ENCODE measurements around the gene VSX2.
A peak's percentile ranks its signal among the peaks of the same experiment; 100 is the strongest.

VSX2 gene

DNA sequence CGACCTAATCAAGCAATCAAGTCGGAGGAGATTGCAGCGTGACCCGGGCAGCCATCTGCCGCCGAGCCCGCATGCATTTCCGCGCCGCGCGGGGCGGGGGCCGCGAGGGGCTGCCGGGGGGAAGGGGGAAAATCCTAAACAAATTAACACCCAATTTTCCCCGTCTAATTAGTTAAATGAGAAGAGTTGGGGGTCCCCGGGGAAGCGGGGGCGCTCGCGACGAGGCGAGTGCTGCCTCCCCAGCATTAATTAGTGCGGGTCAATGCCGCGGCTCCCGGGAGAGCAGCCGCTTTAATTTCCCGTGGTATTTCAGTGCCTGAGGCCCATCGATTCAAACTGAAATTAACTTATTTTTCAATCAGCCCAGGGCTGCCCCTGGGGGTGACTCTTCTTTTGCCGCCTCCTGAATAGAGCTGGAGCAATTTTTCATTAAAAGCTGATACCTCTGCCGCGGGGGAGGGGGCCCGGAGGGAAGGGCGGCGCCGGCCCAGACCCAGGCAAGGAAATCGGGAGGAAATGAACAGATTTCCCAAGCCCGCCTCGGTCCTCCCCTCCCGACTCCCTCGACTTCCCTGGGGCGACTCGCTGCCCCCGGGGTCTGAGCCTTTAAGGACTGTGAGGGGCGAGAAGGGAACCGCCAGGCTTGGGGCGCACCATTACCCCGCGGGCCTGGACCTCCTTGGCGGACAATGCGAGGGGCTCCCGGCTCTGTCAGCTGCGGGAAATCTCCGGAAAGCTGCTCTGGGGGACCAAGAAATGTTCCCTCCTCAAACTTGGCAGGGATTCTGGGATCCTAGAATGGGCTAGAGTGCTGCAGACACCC, 18.9 kb downstream of the VSX2 start:
- TF ChIP-seq, protein P1, sequence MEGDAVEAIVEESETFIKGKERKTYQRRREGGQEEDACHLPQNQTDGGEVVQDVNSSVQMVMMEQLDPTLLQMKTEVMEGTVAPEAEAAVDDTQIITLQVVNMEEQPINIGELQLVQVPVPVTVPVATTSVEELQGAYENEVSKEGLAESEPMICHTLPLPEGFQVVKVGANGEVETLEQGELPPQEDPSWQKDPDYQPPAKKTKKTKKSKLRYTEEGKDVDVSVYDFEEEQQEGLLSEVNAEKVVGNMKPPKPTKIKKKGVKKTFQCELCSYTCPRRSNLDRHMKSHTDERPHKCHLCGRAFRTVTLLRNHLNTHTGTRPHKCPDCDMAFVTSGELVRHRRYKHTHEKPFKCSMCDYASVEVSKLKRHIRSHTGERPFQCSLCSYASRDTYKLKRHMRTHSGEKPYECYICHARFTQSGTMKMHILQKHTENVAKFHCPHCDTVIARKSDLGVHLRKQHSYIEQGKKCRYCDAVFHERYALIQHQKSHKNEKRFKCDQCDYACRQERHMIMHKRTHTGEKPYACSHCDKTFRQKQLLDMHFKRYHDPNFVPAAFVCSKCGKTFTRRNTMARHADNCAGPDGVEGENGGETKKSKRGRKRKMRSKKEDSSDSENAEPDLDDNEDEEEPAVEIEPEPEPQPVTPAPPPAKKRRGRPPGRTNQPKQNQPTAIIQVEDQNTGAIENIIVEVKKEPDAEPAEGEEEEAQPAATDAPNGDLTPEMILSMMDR (IDR thresholded peaks at IDR 0.05; ENCODE audit: insufficient read depth, low read depth, low read length, missing control alignments) = no peak
- peak overlapping the region; percentile 51 for H3K4me3 ChIP-seq (ENCODE audit: low read depth, low read length)
- DNase-seq (ENCODE audit: low read depth) = no peak

DNA sequence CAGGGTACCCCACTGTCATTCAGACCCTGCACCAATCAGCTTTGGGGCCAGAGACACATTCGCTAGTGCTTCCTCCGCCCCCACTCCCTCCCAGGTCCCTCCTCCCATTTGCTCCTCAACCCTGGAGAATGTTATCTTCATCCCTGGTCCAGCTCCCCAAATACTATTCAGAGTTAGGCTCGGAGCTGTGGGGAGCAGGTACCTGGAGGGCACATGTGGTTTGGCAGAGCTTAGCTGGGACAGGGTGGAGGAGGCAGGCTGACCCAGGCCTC, 19.5 kb downstream of the VSX2 start:
- H3K4me3 ChIP-seq (ENCODE audit: low read depth, low read length) = no peak overlapping the region
- DNase-seq (ENCODE audit: low read depth) = no peak
- TF ChIP-seq, protein P1 (IDR thresholded peaks at IDR 0.05; ENCODE audit: insufficient read depth, low read depth, low read length, missing control alignments) = no peak

DNA sequence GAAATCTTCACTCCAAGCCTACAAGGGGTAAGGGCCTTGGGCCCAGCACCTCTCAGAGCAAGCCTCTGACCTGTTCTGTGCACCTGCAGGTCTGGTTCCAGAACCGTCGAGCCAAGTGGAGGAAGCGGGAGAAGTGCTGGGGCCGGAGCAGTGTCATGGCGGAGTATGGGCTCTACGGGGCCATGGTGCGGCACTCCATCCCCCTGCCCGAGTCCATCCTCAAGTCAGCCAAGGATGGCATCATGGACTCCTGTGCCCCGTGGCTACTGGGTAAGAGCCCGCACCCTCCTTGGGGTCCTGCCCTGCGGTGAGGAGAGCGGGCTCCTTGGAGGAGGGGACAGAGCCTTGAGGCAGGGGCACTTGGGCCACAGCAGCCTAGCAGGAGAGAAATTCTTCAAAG, 20.3 kb downstream of the VSX2 start:
- DNase-seq (ENCODE audit: low read depth) = no peak
- H3K4me3 ChIP-seq (ENCODE audit: low read depth, low read length) = no peak overlapping the region
- TF ChIP-seq, protein P1 (IDR thresholded peaks at IDR 0.05; ENCODE audit: insufficient read depth, low read depth, low read length, missing control alignments) = no peak

DNA sequence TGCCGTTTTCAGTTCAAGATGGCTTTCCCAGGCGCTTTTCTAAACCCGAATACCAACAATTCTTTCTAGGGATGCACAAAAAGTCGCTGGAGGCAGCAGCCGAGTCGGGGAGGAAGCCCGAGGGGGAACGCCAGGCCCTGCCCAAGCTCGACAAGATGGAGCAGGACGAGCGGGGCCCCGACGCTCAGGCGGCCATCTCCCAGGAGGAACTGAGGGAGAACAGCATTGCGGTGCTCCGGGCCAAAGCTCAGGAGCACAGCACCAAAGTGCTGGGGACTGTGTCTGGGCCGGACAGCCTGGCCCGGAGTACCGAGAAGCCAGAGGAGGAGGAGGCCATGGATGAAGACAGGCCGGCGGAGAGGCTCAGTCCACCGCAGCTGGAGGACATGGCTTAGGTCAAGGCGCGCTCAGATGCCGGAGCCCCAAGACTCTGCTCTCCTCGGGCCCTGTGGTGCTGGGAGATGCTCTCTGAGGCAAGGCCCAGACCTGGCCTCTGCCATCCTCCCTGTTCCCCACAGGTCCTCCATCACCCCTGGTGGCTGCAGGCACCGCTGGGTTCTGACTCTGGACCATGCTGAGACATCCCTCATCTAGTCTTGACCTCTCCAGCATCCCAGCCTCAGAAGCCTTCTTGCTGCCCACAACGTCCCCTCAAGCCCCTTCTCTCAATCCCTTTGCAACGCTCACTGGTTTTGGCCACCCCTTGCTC, 21.4 kb downstream of the VSX2 start:
- H3K4me3 ChIP-seq (ENCODE audit: low read depth, low read length) = no peak overlapping the region
- TF ChIP-seq, protein P1 (IDR thresholded peaks at IDR 0.05; ENCODE audit: insufficient read depth, low read depth, low read length, missing control alignments) = no peak
- DNase-seq (ENCODE audit: low read depth) = no peak

DNA sequence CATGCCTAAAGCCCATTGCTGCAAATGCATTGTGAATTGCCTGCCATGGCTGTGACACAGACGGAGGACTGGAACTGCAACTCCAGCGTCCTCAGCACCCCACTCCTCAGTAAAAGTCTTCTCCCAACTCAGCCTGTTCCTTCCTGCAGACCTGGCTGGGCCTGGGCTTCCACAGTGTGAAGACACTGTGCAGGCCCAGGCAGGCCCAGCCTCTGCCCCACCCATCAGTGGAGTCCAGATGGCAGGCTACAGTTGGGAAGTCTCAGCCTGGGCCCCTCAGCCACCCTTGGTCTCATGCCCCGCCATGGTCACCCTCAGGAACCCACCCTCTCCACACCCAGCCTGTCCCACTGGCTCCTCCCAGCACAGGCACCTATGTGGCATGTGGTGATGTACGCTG, 22.0 kb downstream of the VSX2 start:
- TF ChIP-seq, protein P1 (IDR thresholded peaks at IDR 0.05; ENCODE audit: insufficient read depth, low read depth, low read length, missing control alignments) = no peak
- DNase-seq (ENCODE audit: low read depth) = no peak
- no peak overlapping the region for H3K4me3 ChIP-seq (ENCODE audit: low read depth, low read length)

DNA sequence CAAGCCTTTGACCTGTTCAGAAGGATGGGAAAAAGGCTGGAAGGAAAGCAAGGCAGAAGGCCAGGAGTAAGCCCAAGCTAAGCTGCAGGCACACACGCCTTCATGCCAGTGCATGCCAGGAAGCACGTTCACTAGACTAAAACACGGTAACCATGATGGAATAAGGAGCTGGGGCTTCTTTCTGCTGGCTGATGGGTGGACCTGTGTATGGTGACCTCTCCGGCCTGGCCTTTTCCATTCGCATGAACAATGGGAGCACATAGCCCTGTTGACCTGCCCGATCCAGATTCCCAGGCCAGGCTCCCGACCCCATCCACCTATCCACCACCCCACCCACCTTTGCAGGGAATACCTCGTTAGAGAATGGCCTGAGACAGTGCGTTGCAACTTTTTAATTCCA, 22.8 kb downstream of the VSX2 start:
- no peak overlapping the region for H3K4me3 ChIP-seq (ENCODE audit: low read depth, low read length)
- TF ChIP-seq, protein P1 (IDR thresholded peaks at IDR 0.05; ENCODE audit: insufficient read depth, low read depth, low read length, missing control alignments) = no peak
- DNase-seq (ENCODE audit: low read depth) = no peak

All from GM12865 (cell line).